ENCODE measurements around the gene SARM1. TPM values are rescaled to one million over a fixed set of nuclear protein-coding genes. Genes with fewer than 3 reads are reported as not detected.

The SARM1 gene
- polyA plus RNA-seq, 3 donors = 0.78 to 7.1 (median 0.90) TPM

DNA sequence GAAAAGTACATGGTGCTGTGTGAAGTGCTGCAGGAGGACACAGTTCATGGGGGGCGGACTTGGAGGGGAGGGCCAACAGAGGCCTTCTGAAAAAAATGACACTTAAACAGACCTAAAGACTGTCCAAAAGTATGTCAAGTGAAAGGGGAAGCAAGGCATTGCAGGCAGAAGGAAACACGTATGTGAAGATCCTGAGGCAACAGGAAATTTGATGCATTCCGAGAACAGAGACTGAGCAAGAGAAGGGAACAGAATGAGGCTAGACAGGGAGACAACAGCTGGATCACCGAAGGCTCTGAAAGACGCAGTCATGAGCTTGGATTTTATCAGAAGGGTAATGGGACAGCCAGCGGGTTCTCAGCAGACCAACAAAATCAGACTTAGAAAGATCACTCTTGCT lies 37.3 kb upstream of the SARM1 start:
- Histone ChIP-seq H3K9ac (ENCODE audit: insufficient read depth, low read length, poor library complexity, severe bottlenecking) (peak overlapping the region; percentile 83), H3K36me3 (replicated peaks in 1 of 2; ENCODE audit: control insufficient read depth in 1 of 2, insufficient read depth in 2 of 2, low read length in 2 of 2) (peaks cover 23 to 33% of the 10 kb centered on the region in 2 donors), H3K79me2 (ENCODE audit: insufficient read depth, low read length) (peaks cover 71% of the 10 kb centered on the region), H3K4me3 (replicated peaks in 1 of 3; ENCODE audit: low read depth in 2 of 3, low read length in 3 of 3) (peak overlapping the region; percentile 62 to 93 (median 76)), H2AFZ (ENCODE audit: insufficient read depth, low read depth, low read length, poor library complexity, severe bottlenecking) (peak overlapping the region; percentile 25), H3K27me3 (ENCODE audit: control insufficient read depth in 2 of 2, insufficient read depth in 2 of 2, low read length in 2 of 2) (no peaks in the 10 kb centered on the region), H3K27ac (ENCODE audit: low read depth in 1 of 2, low read length in 2 of 2) (peak overlapping the region; percentile 57 to 96), H4K20me1 (ENCODE audit: insufficient read depth, low read length) (peaks cover 6% of the 10 kb centered on the region), H3K4me2 (replicated peaks; ENCODE audit: extremely low read depth, low read length, poor library complexity, severe bottlenecking) (peak overlapping the region; percentile 96), H3K4me1 (ENCODE audit: control insufficient read depth in 1 of 2, insufficient read depth in 2 of 2, low read length in 2 of 2) (peaks cover 31 to 36% of the 10 kb centered on the region in 2 donors), H3K9me3 (replicated peaks in 1 of 2; ENCODE audit: control insufficient read depth in 1 of 2, insufficient read depth in 1 of 2, low read length in 2 of 2) (no peaks in the 10 kb centered on the region)
- intact Hi-C loops (cut with micrococcal nuclease) = loop anchor here in 1 of 2 donors (2.0 to 10.0 kb wide), 3 partner anchors 13 to 289 kb away; partner anchors contain the start of genes ALDOC, NLK and PIGS
- Mint-ChIP-seq H3K36me3 (peaks cover 26 to 35% of the 10 kb centered on the region in 2 donors), H3K4me1 (peaks cover 40% of the 10 kb centered on the region), H3K27me3 (ENCODE audit: low read depth in 3 of 3) (peaks cover 0 to 1% (median 0%) of the 10 kb centered on the region in 3 donors), H3K4me3 (peak overlapping the region; percentile 93 to 95), H3K27ac (peak overlapping the region; percentile 92 to 98 (median 96)), H3K9me3 (no peaks in the 10 kb centered on the region)
- 0% methylated on average over 2 of the region's 6 CpGs for WGBS (ENCODE audit: insufficient coverage)
- no peak for TF ChIP-seq CTCF (IDR thresholded peaks at IDR 0.05)
- peak; percentile 49 to 78 (median 67) for DNase-seq

GRCh38 chr17:28334666-28335200 lies 36.8 kb upstream of the SARM1 start:
- peaks cover 18 to 32% of the 10 kb centered on the region in 2 donors for H3K36me3 ChIP-seq (replicated peaks in 1 of 2; ENCODE audit: control insufficient read depth in 1 of 2, insufficient read depth in 2 of 2, low read length in 2 of 2)
- peaks cover 0 to 1% (median 0%) of the 10 kb centered on the region in 3 donors for H3K27me3 Mint-ChIP-seq (ENCODE audit: low read depth in 3 of 3)
- intact Hi-C loops (cut with micrococcal nuclease) = loop anchor here (1.0 to 10.0 kb wide), 5 partner anchors 14 to 618 kb away; partner anchors contain the start of genes POLDIP2 (in 2 of the 2), ALDOC (in 1 of the 2), NLK (in 1 of the 2) and PHF12 (in 1 of the 2)
- peaks cover 31 to 36% of the 10 kb centered on the region in 2 donors for H3K4me1 ChIP-seq (ENCODE audit: control insufficient read depth in 1 of 2, insufficient read depth in 2 of 2, low read length in 2 of 2)
- peak overlapping the region; percentile 96 for H3K4me2 ChIP-seq (replicated peaks; ENCODE audit: extremely low read depth, low read length, poor library complexity, severe bottlenecking)
- peak overlapping the region; percentile 62 to 93 (median 76) for H3K4me3 ChIP-seq (replicated peaks in 1 of 3; ENCODE audit: low read depth in 2 of 3, low read length in 3 of 3)
- no peak for DNase-seq
- WGBS (ENCODE audit: insufficient coverage) = 16% methylated on average over 13 of the region's 18 CpGs
- peak overlapping the region; percentile 83 for H3K9ac ChIP-seq (ENCODE audit: insufficient read depth, low read length, poor library complexity, severe bottlenecking)
- no peaks in the 10 kb centered on the region for H3K9me3 ChIP-seq (replicated peaks in 1 of 2; ENCODE audit: control insufficient read depth in 1 of 2, insufficient read depth in 1 of 2, low read length in 2 of 2)
- H3K4me1 Mint-ChIP-seq = peaks cover 40% of the 10 kb centered on the region
- no peaks in the 10 kb centered on the region for H3K9me3 Mint-ChIP-seq
- H3K27ac ChIP-seq (ENCODE audit: low read depth in 1 of 2, low read length in 2 of 2) = peak overlapping the region; percentile 57 to 96
- peak overlapping the region; percentile 92 to 98 (median 96) for H3K27ac Mint-ChIP-seq
- H3K4me3 Mint-ChIP-seq = peak overlapping the region; percentile 93 to 95
- TF ChIP-seq CTCF (IDR thresholded peaks at IDR 0.05) = no peak
- H3K36me3 Mint-ChIP-seq = peaks cover 31 to 35% of the 10 kb centered on the region in 2 donors
- peak overlapping the region; percentile 94 for H2AFZ ChIP-seq (ENCODE audit: insufficient read depth, low read depth, low read length, poor library complexity, severe bottlenecking)
- peaks cover 71% of the 10 kb centered on the region for H3K79me2 ChIP-seq (ENCODE audit: insufficient read depth, low read length)
- no peaks in the 10 kb centered on the region for H3K27me3 ChIP-seq (ENCODE audit: control insufficient read depth in 2 of 2, insufficient read depth in 2 of 2, low read length in 2 of 2)
- H4K20me1 ChIP-seq (ENCODE audit: insufficient read depth, low read length) = peaks cover 12% of the 10 kb centered on the region

Data from CD14-positive monocyte (primary cell).